Activated gamma-delta T cell treated with Interleukin-2 at 50 U/mL for 16 hours (primary cell): ENCODE data around the gene GPC6.

Experiments used
- DNase-seq: peaks from one replicate; pipeline ENCODE4 v3.0.0-alpha.2; 2020

GPC6 gene

DNA sequence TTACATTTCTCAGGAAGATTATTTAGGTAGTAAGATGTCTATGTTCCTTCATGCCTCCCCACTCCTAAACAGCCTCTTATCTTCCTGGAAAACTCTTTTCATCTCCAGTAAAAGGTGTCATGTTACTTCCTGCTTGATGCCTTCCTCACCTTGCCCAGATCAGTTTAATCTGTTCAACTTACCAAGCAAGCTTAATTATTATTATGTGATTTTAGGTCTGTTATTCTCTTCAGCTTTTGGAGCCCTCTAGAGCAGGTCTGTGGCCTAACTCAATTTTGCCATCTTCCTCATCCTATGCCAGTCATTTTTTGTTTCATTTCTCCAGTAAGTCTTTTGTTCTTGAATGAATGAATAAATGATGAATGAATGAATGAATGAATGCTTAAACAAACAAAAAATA, 724.5 kb downstream of the GPC6 start:
- no peak for DNase-seq

DNA sequence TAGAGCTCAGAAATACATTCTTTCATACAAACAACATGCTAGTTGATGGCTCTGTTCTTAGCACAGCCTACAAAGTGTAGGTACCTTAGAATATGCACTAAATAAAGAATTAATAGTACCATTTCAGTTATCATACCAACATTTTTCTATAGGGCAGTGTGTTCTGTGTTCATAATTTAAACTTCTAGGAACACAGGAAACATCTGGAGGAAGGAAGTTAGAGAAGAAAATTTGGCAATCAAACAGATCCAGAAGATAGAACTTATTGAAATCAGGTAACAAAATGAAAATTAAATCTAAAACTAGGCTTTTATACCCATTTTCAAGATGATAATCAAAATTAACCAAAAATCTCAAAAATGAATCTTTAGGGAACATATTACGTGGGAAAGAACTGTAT, 725.3 kb downstream of the GPC6 start:
- no peak for DNase-seq

DNA sequence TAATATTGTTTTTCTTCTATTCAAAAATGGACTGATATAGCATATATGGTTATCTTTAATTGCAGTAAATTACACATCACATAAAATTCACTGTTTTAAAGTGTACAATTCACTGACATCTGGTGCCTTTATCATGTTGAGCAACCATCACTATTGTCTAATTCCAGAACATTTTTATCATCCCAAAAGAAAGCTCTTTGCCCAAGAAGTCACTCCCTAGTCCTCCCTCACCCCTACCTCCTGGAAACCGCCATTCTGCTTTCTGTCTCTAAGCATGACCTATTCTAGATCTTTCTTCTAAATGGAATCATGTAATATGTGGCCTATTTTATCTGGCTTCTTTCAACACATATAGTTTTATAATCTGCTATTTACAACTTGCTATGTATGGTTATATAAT, 727.2 kb downstream of the GPC6 start:
- DNase-seq, result no peak

DNA sequence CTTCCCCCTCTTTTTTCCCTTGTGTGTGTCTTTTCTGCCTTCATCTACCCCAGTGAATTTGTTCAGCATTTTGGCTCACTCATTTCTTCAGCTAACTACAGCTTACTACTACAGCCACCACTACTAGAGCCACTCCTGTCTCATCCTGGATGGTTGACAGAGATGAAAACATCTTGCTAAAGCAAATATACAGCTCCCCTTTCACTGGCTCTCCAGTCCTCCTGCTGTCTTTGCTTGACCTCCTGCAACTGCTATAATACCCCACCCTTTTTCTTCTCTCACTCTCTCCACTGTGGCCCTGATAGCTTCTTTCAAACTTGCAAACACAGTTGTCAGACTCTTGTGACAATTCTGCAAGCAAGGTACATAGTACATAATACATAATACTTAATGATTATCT, 729.3 kb downstream of the GPC6 start:
- DNase-seq, result no peak

DNA sequence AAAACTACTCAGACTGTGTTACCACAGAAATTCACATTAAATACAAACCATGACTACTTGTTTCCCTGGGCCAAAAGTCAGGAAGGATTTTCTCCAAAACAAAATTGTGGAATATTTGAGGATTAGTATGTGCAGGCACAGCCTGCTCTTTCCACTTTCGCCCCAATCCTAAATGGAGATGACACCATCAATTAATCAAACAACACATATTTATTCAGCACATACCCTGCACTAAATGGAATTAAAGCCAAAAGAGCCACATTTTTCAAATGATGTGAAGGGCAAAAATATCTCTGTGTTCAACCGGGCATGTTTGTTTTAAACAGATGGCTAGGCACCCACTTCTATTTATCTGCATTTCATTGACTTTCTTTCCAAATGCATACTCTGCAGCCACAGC, 729.8 kb downstream of the GPC6 start:
- no peak for DNase-seq

DNA sequence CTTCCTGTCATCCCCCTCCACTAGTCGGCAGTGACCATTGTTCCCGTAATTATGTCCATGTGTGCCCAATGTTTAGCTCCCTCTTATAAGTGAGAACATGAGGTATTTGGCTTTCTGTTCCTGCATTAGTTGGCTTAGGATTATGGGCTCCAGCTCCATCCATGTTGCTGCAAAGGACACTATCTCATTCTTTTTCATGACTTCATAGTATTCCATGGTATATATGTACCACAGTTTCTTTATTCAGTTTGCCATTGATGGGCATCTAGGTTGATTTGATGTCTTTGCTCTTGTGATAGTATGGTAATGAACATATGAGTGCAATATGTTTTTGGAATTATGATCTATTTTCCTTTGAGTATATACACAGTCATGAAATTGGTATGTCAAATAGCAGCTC, 730.8 kb downstream of the GPC6 start:
- DNase-seq, result no peak

DNA sequence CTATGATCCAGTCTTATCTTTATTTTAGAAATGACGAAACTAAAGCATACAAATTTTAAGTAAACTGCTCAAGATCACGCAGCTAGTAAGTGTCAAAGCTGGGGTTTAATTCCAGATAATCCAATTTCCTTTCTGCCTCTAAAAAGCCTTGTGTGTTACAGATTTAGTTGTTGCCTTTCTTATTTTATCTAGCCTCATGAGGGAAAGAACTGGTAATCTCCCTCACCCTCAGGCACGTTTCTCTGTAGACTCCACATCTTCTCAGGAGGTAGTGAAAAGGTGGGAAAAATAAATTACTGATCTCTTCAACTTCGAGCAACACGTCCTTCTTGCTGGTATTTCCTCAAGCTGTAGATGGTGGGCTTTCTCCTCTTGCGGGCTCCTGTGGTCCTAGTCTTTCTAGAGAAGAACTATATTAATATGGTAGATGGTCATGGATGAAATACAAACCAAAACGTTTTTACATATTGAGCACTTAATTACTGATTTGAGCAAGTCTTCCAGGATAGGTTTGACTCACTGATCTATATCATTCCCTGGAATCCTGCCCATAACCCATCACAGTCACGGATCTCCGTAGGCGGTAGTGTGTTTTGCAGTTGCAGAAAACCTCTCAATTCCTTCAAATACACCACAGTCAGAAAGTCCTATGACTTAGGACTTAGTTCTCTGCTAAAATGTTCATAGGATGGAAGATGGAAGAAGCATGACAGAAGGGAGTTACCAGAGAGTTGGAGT, 733.4 kb downstream of the GPC6 start:
- DNase-seq, result no peak

DNA sequence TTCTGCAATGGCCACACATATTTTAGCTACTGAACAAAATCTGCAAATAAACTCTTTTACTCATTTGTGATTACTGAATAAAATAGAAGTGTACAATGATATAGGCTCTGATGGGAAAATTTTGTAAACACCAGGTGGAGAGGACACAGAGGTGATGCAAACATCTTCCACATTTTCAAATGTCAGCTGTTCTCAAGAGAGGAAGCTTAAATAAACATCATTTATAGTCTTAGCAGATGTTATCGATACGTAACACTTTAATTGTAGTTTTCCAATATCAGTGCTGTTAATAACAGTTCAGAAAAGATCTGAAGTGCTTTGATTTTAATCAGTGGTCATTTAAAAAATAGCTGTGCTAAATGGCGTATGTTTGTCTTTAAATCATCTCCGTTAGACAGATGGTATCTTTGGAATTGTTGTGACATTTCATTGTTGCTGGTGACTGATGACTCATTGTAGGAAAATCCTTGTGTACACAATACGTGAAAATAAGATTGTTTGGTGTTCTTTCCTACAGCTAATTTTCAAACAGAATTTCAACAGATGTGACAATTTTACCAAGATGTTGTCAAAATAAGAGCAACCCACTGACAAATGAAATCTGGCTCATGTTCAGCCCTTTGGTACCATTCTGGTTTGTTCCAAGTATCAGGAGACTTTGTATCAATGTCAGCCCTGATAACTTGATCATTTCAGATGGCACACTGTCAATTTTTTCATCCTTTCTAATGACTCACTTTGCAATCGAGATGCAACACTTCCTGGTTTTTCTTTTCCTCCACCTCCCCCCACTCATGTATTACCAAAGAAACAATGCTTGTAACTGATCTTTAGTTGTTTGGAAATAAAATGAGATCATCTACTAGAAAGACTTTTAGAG, 736.9 kb downstream of the GPC6 start:
- DNase-seq, result no peak

DNA sequence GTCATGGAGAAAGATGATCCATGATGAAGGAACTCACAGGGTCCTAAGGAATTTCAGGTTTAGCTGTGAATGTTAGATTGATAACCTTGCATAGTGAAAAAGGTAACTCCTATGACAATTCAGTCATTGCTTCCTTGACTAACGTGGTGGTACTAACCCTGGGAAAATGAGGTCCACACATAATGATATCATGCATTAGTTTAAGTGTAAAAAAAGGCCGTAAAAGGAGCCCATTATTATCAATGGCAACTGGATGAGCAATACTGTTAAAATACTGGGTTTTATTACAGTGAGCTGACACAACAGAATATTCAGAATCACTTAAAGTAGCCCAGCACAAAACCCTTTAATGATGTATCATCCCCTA, 737.5 kb downstream of the GPC6 start:
- no peak for DNase-seq

DNA sequence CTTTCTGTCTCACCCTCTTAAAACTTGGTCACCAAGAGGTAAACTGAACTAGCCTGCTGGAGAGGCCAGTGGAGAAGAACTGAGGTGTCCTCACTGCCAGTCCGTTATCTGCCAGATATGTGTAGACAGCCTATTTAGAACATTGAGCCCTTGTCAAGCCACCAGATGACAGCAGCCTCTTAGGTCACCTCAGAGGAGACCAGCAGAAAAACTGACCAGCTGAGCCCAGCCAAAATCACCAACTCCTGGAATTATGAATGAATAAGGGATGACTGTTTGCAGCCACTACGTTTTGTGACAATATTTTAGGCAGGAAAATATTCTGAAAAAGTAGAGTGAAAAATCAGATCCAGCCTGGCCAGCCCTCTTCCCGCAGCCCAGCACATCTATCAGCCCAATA, 739.0 kb downstream of the GPC6 start:
- DNase-seq, result no peak

DNA sequence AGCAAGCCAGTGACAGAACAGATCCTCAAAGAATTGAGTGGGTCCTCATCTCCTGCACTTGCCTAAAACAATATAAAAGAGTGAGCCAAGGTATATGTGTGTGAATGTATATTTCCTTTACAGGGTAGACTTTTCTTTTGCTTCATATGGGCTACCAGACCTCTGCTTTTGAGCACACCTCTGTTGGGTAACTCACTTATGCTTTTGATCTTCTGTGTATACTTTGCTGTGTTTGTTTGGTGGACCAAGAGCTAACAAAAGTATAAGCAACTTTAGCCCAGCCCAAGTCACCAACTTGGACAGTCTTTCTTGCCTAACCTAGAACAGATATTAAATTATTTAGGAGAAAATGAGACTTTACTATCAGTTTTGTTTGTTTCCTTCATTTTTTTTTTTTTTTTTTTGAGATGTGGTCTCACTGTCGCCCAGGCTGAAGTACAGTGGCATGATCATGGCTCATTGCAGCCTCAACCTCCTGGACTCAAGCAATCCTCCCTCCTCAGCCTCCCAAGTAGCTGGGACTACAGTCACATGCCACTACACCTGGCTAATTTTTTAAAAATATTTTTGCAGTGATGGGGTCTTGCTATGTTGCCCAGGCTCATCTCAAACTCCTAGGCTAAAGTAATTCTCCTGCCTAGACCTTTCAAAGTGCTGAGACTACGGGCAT, 739.8 kb downstream of the GPC6 start:
- DNase-seq, result no peak

DNA sequence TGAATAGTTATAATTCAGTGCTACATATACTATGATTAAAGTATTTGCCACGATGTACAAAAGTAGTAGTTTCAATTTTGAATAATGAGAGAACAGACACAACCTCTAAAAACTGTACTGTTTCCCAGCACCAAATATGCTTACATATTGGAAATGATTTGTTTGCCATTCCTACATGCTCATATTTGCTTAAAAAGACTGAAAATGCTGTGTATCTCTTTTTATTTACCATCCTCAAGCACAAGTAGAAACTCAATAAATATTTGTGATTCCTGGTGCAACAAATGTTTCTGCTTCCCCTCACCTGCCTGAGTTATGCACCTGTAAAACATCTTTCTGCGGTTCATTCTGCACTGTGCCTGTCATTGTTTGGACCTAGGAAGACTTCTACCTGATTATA, 740.7 kb downstream of the GPC6 start:
- no peak for DNase-seq

DNA sequence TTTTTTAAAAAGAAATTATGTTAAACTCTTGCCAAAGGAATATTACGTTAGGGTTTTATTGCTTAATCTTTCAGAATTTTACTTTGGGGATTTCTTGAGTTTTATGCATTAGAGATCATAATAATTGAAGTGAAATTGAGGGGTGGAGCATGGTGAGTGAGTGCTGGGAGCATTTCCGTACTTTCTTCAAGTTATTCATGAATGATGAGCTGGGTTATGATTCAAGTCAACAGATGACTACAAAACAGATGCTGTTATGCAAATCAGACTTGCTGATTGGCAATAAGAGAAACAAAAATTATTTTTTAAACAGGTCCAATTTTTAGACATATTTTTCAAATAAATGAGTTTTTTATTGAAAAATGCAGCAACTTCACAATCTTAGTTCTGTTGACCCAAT, 748.6 kb downstream of the GPC6 start:
- DNase-seq, result no peak

DNA sequence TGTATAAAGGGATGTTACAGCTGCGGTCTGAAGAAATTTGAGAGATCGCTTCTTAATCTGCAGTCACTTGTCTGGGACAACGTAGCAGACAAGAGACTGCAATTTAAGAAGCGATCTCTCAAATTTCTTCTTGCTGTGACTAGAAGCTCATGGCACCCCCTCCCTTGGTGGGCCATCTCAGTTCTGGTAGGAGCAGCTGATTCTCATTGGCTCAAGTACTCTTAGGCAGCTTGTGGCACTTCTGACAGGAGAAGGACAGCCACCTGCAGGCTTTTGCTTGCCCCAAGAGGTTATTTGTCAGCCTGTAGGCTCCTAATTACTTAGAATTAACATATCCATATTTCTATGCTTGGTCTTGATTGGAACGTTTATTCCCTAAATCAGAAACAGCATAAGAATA, 749.9 kb downstream of the GPC6 start:
- no peak for DNase-seq

DNA sequence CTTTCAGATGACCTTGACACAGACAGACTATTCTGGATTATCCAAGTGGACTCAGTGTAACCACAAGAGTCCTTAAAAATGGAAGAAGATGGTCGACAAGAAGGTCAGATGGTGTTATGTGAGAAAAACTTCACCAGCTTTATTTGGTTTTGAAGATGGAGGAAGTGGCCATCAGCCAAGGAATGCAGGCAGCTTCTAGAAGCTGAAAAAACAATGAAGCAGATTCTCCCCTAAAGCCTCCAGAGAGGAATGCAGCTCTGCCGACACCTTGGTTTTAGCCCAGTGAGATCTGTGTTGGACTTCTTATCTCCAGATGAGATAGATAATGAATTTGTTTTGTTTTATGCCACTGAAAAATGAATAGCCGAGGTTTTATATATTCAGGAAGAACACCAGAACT, 751.4 kb downstream of the GPC6 start:
- DNase-seq, result no peak

DNA sequence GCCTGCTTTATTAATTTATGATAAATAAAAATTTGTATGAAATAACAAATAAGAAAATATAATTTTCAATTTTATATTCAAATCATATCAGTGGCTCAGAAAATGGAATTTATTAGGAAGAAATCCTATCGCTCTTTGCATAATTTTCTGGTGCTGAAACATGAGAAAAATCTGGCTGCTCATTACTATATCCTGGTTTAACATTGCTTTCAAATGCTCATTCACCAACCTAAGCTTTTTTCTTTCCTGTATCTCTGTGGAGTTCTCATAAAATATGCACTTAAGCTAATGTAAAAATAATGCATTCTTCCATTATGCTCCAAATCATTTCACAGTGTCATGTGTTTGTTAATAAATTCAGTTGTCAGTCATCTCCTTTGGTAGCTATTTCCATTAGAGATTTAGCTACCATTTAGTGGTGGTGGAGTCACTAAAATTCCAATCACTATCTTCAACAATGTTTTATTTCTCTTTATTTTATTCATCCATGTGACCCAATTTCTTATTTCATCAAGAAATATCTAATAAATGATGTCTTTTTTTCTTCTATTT, 754.9 kb downstream of the GPC6 start:
- DNase-seq, result no peak

DNA sequence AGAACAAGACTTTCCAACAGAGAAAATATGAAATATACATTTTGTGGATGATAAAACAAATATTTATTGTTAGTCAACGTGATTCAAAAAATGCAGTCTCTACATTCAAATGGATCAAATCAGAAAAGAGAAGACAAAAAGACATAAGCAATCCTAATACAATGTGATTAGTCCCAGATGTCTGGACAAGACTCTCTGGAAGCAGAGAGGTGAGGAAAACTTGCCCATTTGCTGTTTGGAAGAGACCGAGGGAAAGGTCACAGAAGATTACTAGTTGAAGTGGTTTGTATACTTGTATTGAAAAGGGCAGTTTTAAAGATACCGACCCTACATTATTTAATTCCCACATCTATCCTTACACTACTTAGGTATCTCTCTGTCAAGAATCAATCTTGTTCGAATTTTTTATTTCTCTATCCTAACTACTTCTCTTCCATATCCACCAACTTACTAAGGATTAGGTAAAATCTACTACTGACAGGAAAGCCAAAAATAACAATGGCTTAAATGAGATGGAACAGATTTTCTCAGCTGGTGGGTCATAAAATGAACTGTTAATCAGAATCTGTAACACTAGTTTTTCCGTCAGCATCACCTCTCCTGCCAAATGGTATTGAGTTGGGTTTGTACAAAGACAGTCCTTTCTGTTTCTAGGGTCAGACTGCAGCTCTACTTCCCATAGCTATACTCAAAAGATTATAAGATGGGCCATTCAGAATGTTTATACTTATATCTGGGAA, 755.7 kb downstream of the GPC6 start:
- no peak for DNase-seq

DNA sequence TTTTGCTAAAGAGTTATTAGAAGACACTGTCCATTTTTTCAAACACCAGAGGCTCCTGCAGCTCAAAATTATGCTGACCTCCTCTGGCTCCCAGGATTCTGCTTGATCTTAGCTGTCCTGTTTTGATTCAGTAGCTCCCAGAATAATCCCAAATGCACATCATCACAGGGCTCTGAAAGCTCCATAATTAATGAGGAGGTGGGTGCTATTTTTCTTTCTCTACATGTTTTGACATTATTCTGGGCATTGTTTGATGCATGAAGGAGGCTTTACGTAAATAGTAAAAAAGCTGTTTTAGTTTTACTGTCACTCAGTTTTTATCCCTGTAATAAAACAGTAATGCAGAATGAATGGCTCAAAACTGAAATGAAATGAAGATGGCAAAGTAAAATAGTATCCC, 757.4 kb downstream of the GPC6 start:
- no peak for DNase-seq

DNA sequence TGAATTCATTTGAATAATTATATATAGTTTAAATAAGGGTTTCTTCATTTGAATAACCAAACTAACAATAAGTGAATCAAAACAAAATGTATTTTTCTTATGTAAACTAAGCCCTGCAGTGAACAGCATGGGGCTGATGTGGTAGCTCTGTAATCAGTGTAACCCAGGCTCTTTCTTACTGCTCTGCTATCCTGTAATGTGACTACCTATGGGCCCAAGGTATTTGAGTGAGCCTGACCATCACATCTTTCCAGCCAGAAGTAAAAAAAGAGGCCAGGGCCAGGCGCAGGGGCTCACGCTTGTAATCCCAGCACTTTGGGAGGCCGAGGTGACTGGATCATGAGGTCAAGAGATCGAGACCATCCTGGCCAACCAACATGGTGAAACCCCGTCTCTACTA, 758.3 kb downstream of the GPC6 start:
- DNase-seq, result no peak

DNA sequence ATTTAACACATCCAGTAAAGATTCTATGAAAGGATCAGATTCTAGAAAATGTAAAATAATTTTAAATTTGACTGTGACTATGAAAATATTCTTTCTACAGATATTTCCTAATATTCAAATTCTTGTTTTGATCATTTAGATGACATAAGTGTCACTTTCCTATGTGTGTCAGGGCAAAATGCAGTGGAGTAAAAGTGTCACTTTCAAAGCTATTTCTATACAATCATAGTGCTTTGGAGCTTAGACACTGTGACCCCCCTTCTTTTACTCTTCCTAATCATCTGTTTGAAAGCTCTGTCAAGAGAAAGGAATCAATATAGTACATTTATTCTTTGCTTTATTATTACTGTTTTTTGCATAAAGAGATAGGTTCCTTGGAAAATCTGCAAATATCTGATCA, 760.9 kb downstream of the GPC6 start:
- DNase-seq, result no peak

DNA sequence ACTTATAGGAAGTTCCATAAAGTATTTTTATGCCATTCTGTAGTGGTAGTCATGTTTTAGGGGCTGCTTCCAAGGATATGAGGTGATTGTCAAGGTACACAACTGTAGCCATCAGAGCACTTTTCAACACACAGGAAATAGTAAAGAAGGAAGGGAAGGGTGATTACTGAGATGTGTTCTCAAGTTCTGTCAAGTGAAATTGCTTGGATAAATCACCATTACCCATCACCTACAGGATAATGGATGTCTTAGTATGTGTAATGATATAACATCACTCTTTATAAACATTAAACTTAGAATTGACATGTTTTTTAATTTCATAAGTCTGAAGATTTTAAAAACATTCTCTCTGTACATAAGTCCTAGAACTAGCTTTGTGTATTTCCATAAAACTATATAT, 765.0 kb downstream of the GPC6 start:
- DNase-seq, result no peak

DNA sequence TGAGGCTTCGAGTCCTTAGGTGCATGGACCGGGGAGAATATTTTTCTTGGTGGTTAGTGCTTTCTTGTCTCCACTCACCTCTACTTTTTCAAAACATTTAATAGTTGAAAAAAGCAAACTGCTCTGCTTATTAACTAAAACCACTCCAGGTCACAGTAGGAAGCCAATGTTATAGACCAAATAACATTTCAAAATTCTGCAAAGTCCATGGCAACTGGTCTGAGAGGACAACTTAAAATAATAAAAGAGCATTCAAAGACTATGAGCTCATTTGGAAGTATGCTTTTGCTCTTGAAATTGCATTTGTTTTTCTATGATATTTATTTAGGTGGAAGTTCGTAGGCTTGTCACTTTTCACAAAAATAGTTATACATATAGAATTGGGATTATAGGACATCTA, 769.9 kb downstream of the GPC6 start:
- DNase-seq, result no peak

DNA sequence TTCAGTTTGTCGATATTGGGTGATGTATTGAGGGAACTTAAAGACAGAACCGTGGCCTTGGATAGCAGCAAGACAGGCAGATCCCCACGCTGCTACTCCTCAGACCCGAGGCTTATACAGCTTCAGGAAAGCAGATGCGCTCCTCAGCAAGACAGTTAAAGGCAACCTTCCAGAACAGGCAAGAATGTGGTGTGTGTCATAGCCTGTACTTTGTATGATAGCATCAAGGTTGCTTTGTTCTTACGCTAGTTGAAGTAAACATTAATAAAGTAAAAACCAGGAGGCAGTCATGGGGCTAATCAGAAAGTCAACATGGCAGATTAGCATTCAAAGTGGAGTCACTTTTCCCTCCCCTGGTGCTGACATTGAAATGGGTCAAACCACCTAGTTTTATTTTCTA, 779.7 kb downstream of the GPC6 start:
- no peak for DNase-seq
